K562 (cell line): ENCODE results near the gene GPR78.
A peak's percentile ranks its signal among the peaks of the same experiment; 100 is the strongest.

Experiments used
- CBFB ChIP-seq: sonication (generic); formaldehyde crosslinking; IDR thresholded peaks from 2 replicates; pipeline ENCODE4 v1.4.0; 2020; ENCODE audit warnings: mild to moderate bottlenecking, missing genetic modification reagents
- CBX3 ChIP-seq, 2 experiments: IDR thresholded peaks; 1 replicate in 1 of 2; 2 replicates in 1 of 2; pipeline ENCODE4 v1.6.1; 2012; ENCODE audit warnings: inconsistent platforms in 2 of 2, low read length in 2 of 2, borderline replicate concordance in 1 of 2, control low read depth in 1 of 2
- GABPA ChIP-seq: fragments of 200-800 bp; sonication (Bioruptor generic); conservative IDR thresholded peaks from 2 replicates; pipeline ENCODE4 v1.6.1; 2016; ENCODE audit warnings: low read depth, missing genetic modification characterization, missing compliant biosample characterization
- GATA2 ChIP-seq: sonication (generic); formaldehyde crosslinking; IDR thresholded peaks from 2 replicates; pipeline ENCODE4 v1.4.0; 2020; ENCODE audit warnings: mild to moderate bottlenecking, missing genetic modification reagents
- HNRNPH1 ChIP-seq: fragments of 200-400 bp; formaldehyde crosslinking; optimal IDR thresholded peaks from 2 replicates; pipeline ENCODE3; 2017; ENCODE audit warnings: low read depth, mild to moderate bottlenecking, low read length, moderate library complexity
- L3MBTL2 ChIP-seq: fragments of 450-650 bp; IDR thresholded peaks from 2 replicates; pipeline ENCODE4 v1.6.1; 2016; ENCODE audit warnings: mild to moderate bottlenecking, moderate library complexity
- PPARD ChIP-seq: fragments of 250-450 bp; sonication (Bioruptor Pico); IDR thresholded peaks from 2 replicates; pipeline ENCODE4 v1.8.0; 2022; ENCODE audit warnings: inconsistent platforms, mild to moderate bottlenecking, moderate library complexity
- RCOR1 ChIP-seq, 2 experiments: IDR thresholded peaks; 2 replicates each; pipeline ENCODE4 v1.6.1; 2012; ENCODE audit warnings: low read depth in 2 of 2, low read length in 2 of 2, borderline replicate concordance in 1 of 2, improper control_type of control experiment in 1 of 2
- YY1 ChIP-seq, 3 experiments: IDR thresholded peaks; 2 replicates each; pipeline ENCODE4 v1.6.1; 2011; ENCODE audit warnings: low read length in 2 of 3, mild to moderate bottlenecking in 2 of 3, moderate library complexity in 2 of 3, borderline replicate concordance in 1 of 3, control low read depth in 1 of 3, low read depth in 1 of 3; ENCODE audit not compliant: insufficient read depth in 3 of 3, insufficient replicate concordance in 2 of 3, control insufficient read depth in 1 of 3, insufficient read length in 1 of 3; ENCODE audit errors: extremely low read depth in 1 of 3
- ZNF124 ChIP-seq: sonication (generic); formaldehyde crosslinking; IDR thresholded peaks from 2 replicates; pipeline ENCODE4 v1.8.1; 2022; ENCODE audit warnings: missing genetic modification reagents
- TF ChIP-seq, protein P1 (sequence below), 3 experiments: IDR thresholded peaks in 2 of 3; conservative IDR thresholded peaks in 1 of 3; 2 replicates each; pipeline ENCODE4 v1.5.1; 2011 to 2012; ENCODE audit warnings: low read length in 3 of 3, mild to moderate bottlenecking in 3 of 3, control low read depth in 2 of 3, improper control_type of control experiment in 1 of 3, inconsistent platforms in 1 of 3, low read depth in 1 of 3, mixed read lengths in 1 of 3, moderate library complexity in 1 of 3; ENCODE audit not compliant: insufficient read depth in 2 of 3
- TF ChIP-seq, protein P2 (sequence below): fragments of 450-650 bp; IDR thresholded peaks from 2 replicates; pipeline ENCODE4 v1.6.1; 2016; ENCODE audit warnings: low read depth, mild to moderate bottlenecking, moderate library complexity
- TF ChIP-seq, protein P3 (sequence below): sonication (generic); formaldehyde crosslinking; IDR thresholded peaks from 2 replicates; pipeline ENCODE4 v1.4.0; 2020; ENCODE audit warnings: mild to moderate bottlenecking, missing genetic modification reagents
- TF ChIP-seq, protein P4 (sequence below): fragments of 250-450 bp; sonication (Bioruptor Pico); IDR thresholded peaks from 2 replicates; pipeline ENCODE4 v1.4.0; 2020; ENCODE audit warnings: mild to moderate bottlenecking, moderate library complexity

DNA sequence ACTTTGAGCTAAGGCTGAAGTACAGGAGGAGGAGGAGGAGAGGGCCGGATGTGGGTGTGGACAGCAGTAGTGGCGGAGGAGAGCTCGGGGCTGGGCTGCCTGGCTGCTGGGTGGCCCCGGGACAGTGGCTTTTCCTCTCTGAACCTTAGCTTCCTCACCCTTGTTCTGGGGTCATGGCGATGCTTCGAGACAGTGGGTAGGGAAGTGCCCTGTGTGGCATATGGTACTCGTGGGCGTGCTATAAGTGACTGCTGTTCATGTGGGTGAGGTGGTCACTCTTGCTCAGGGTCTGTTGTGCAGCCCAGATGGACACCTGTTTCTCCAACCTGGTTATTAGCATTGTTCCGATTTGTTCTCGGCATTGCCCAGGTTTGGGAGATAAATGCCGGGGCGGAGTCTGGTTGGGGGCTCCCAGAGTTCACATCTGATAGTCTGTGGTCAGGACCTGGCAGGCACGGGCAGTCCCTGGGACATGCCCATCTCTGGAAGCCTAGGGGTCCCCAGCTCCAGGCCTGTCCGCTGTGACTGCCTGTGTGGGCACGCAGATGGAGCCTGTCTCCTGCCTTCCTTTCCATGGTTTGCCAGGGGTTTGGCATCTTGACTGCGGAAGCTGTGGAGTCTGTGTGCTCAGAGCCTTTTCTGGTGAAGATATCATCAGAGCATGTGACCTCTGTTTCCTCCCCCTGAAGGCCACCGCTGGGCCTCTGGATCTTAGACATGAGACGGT is 7.4 kb downstream of the GPR78 start:
- TF ChIP-seq, protein P1, sequence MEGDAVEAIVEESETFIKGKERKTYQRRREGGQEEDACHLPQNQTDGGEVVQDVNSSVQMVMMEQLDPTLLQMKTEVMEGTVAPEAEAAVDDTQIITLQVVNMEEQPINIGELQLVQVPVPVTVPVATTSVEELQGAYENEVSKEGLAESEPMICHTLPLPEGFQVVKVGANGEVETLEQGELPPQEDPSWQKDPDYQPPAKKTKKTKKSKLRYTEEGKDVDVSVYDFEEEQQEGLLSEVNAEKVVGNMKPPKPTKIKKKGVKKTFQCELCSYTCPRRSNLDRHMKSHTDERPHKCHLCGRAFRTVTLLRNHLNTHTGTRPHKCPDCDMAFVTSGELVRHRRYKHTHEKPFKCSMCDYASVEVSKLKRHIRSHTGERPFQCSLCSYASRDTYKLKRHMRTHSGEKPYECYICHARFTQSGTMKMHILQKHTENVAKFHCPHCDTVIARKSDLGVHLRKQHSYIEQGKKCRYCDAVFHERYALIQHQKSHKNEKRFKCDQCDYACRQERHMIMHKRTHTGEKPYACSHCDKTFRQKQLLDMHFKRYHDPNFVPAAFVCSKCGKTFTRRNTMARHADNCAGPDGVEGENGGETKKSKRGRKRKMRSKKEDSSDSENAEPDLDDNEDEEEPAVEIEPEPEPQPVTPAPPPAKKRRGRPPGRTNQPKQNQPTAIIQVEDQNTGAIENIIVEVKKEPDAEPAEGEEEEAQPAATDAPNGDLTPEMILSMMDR (IDR thresholded peaks at IDR 0.05 in 2 of 3, conservative IDR thresholded peaks at IDR 0.05 in 1 of 3; ENCODE audit: insufficient read depth in 2 of 3, low read depth in 1 of 3, low read length in 3 of 3), result no peak
- TF ChIP-seq GATA2 (CRISPR knock-in tag), result no peak
- 0 out of 2 replicates have a peak, but pooled peaks have one; percentile 42 for TF ChIP-seq L3MBTL2
- TF ChIP-seq GABPA, result no peak
- TF ChIP-seq, protein P2, sequence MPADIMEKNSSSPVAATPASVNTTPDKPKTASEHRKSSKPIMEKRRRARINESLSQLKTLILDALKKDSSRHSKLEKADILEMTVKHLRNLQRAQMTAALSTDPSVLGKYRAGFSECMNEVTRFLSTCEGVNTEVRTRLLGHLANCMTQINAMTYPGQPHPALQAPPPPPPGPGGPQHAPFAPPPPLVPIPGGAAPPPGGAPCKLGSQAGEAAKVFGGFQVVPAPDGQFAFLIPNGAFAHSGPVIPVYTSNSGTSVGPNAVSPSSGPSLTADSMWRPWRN, result no peak
- TF ChIP-seq CBX3 (IDR thresholded peaks at IDR 0.05; ENCODE audit: borderline replicate concordance in 1 of 2, low read length in 2 of 2), result no peak
- TF ChIP-seq, protein P3, sequence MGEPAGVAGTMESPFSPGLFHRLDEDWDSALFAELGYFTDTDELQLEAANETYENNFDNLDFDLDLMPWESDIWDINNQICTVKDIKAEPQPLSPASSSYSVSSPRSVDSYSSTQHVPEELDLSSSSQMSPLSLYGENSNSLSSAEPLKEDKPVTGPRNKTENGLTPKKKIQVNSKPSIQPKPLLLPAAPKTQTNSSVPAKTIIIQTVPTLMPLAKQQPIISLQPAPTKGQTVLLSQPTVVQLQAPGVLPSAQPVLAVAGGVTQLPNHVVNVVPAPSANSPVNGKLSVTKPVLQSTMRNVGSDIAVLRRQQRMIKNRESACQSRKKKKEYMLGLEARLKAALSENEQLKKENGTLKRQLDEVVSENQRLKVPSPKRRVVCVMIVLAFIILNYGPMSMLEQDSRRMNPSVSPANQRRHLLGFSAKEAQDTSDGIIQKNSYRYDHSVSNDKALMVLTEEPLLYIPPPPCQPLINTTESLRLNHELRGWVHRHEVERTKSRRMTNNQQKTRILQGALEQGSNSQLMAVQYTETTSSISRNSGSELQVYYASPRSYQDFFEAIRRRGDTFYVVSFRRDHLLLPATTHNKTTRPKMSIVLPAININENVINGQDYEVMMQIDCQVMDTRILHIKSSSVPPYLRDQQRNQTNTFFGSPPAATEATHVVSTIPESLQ (CRISPR knock-in tag), result no peak
- no peak for TF ChIP-seq ZNF124 (CRISPR knock-in tag)
- TF ChIP-seq, protein P4, sequence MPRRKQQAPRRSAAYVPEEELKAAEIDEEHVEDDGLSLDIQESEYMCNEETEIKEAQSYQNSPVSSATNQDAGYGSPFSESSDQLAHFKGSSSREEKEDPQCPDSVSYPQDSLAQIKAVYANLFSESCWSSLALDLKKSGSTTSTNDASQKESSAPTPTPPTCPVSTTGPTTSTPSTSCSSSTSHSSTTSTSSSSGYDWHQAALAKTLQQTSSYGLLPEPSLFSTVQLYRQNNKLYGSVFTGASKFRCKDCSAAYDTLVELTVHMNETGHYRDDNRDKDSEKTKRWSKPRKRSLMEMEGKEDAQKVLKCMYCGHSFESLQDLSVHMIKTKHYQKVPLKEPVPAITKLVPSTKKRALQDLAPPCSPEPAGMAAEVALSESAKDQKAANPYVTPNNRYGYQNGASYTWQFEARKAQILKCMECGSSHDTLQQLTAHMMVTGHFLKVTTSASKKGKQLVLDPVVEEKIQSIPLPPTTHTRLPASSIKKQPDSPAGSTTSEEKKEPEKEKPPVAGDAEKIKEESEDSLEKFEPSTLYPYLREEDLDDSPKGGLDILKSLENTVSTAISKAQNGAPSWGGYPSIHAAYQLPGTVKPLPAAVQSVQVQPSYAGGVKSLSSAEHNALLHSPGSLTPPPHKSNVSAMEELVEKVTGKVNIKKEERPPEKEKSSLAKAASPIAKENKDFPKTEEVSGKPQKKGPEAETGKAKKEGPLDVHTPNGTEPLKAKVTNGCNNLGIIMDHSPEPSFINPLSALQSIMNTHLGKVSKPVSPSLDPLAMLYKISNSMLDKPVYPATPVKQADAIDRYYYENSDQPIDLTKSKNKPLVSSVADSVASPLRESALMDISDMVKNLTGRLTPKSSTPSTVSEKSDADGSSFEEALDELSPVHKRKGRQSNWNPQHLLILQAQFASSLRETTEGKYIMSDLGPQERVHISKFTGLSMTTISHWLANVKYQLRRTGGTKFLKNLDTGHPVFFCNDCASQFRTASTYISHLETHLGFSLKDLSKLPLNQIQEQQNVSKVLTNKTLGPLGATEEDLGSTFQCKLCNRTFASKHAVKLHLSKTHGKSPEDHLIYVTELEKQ (CRISPR knock-in tag), result no peak
- no peak for TF ChIP-seq HNRNPH1
- TF ChIP-seq RCOR1 (IDR thresholded peaks at IDR 0.05; ENCODE audit: borderline replicate concordance in 1 of 2, low read depth in 2 of 2, low read length in 2 of 2), result peak in 1 of 2 experiments; percentile 45; a peak in 1 of 4 replicates
- no peak for TF ChIP-seq CBFB
- TF ChIP-seq PPARD (CRISPR knock-in tag), result no peak
- TF ChIP-seq YY1 (IDR thresholded peaks at IDR 0.05; ENCODE audit: borderline replicate concordance in 1 of 3, control insufficient read depth in 1 of 3, extremely low read depth in 1 of 3, insufficient read depth in 3 of 3, insufficient read length in 1 of 3, insufficient replicate concordance in 2 of 3, low read depth in 1 of 3, low read length in 2 of 3), result no peak
